GM21717 (cell line): ENCODE measurements around the gene CCNA2.

Source experiments
- ATAC-seq: cut with Tn5 transposase; IDR thresholded peaks from one replicate; pipeline ENCODE4 v1.9.1; 2021; ENCODE audit warnings: mild to moderate bottlenecking, moderate library complexity; ENCODE audit not compliant: unreplicated experiment

The CCNA2 gene

GRCh38 chr4:121806411-121806810, 17.3 kb downstream of the CCNA2 start:
- no peak for ATAC-seq

GRCh38 chr4:121801715-121802075, 22.0 kb downstream of the CCNA2 start:
- ATAC-seq, result no peak

- ATAC-seq, result peak; percentile 85
These were observed 22.5 kb downstream of the CCNA2 start, which contains the start of gene EXOSC9 for GRCh38 chr4:121800961-121801714. TSS of gene EXOSC9 (plus strand) at chr4:121801323. CDS start at chr4:121801425, 102 bp downstream.

- ATAC-seq, result peak; percentile 18
These were observed 23.1 kb downstream of the CCNA2 start for GRCh38 chr4:121800638-121800960.

- no peak for ATAC-seq
These were observed 23.7 kb downstream of the CCNA2 start for GRCh38 chr4:121799867-121800501.

DNA sequence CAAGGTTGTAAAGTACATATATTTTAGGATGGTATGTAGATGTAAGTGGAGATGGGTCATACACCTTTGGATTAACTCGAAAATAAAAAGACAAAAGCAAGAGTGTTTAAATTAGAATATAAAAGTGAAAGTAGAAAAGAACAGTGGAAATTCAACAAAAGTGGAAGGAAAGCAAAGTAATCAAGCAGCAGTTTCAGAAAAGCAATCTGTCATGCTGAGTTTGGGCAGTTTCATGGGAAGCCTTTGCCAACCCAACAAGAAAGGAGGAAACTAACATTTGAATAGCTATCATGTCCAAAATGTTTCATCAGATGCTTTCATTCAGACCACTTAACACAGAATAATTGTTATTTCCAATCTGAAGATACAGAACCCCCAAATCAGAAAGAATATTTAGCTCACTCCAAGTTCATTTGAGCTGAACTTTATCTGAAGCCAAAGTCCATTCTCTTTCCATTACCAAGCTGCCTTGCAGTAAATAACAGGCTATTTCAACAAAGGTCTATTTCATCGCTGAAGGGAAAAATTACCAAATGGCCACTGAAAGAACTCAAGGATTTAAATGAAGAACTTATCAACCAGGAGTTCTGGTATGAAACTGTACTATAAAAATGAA, 24.4 kb downstream of the CCNA2 start:
- no peak for ATAC-seq

DNA sequence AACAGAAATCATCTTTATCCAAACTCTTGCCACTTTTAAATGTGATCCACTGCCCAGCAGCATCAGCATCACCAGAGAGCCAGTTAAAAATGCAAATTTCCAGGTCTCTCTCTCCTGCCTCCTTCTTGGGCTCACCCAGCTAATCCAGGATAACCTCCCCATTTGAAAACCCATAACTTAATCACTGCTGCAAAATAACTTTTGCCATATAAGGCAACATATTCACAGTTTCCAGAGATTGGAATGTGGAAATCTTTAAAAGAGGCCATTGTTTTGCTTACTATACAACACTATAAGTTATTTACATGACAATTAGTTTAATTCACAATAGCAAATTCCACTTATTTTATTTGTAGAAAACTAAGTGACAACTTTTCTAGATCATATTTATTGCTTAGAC, 27.4 kb downstream of the CCNA2 start:
- no peak for ATAC-seq

GRCh38 chr4:121794505-121795188, 29.0 kb downstream of the CCNA2 start:
- no peak for ATAC-seq

- no peak for ATAC-seq
These were observed 30.7 kb downstream of the CCNA2 start for GRCh38 chr4:121792966-121793365.

DNA sequence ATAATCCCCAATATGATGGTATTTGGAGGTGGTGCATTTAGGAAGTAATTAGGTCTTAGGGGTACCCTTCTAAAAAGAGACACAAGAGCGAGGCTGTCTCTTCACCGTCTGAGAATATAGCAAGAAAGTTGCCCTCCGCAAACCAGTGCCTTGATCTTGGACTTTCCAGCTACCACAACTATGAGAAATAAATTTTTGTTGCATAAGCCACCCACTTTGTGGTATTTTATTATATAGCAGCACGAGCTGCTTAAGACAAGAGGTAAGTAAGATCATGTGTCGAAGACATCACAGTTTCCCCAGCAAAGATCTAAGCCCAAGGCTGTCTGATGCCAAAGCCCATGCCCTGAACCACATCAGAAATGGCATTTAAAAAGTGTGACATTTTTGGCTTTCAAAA, 32.2 kb downstream of the CCNA2 start:
- ATAC-seq, result no peak

DNA sequence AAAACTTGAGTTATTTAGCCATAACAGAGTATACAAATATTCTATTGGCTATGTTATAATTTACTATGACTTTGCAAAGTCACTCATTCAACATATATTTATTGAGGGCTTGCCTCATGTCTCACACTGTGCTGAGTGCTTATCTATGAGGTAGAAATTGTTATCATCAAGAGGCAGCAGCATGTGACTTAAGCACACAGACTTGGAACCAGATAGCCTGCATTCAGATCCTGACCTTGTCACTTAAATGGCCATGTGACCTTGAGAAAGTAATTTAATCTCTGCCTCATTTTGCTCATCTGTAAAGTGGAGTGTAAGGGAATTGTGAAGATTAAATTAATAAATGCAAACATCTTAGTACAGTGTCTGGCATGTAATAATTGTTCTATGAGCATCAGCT, 32.7 kb downstream of the CCNA2 start:
- ATAC-seq, result no peak

- ATAC-seq, result no peak
These were observed 33.5 kb downstream of the CCNA2 start for GRCh38 chr4:121789960-121790829.

GRCh38 chr4:121789455-121789854, 34.2 kb downstream of the CCNA2 start:
- no peak for ATAC-seq

GRCh38 chr4:121788896-121789295, 34.8 kb downstream of the CCNA2 start:
- peak; percentile 97 for ATAC-seq

GRCh38 chr4:121786221-121786620, 37.5 kb downstream of the CCNA2 start:
- ATAC-seq, result no peak

DNA sequence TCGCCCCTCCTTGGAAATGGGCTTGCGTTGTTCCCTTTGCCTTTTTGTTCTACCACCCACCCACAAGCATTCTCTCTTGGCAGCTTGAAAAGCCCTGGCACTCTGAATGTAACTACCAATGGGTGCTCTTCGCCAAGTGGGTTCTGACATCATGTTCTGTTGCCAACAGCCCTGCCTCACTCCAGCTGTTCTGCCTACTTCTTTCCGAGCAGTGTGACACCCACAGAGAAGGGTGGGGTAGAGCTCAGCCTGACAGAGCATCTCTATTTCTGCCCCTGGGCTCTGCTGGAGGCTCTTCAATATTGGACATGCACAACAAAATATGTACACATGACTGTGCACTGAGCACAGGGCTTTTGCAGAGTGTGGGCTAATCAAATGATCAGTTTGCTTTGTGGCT, 38.2 kb downstream of the CCNA2 start:
- ATAC-seq, result no peak

- no peak for ATAC-seq
These were observed 38.7 kb downstream of the CCNA2 start for GRCh38 chr4:121784975-121785374.

GRCh38 chr4:121784401-121784800, 39.3 kb downstream of the CCNA2 start:
- no peak for ATAC-seq

- no peak for ATAC-seq
These were observed 40.5 kb downstream of the CCNA2 start for GRCh38 chr4:121783210-121783609.

- no peak for ATAC-seq
These were observed 44.6 kb downstream of the CCNA2 start for GRCh38 chr4:121778991-121779628.
